GM21515 (cell line): ENCODE results near the gene ZIC4.

Experiments used
- ATAC-seq: cut with Tn5 transposase; IDR thresholded peaks from one replicate; pipeline ENCODE4 v1.9.1; 2021; ENCODE audit not compliant: unreplicated experiment

The ZIC4 gene

DNA sequence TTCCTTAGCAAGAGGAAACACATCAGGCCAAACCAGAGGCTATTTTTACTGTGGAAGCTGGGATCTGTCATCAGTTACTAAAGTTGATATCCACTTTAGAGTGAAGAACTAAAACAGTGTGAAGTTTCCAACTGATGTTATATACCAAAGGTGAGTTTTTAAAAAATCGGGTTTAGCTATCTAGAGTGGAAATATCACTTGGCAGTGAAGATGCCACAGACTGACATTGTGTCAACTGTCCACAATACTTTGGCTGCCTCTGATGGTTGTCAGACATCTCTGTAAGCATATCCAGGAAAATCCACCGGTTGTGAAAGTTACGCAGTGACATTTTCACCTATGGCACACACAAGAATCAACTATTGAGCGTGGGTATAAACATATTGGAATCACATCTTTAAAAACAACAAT lies 12.0 kb upstream of the ZIC4 start:
- no peak for ATAC-seq

DNA sequence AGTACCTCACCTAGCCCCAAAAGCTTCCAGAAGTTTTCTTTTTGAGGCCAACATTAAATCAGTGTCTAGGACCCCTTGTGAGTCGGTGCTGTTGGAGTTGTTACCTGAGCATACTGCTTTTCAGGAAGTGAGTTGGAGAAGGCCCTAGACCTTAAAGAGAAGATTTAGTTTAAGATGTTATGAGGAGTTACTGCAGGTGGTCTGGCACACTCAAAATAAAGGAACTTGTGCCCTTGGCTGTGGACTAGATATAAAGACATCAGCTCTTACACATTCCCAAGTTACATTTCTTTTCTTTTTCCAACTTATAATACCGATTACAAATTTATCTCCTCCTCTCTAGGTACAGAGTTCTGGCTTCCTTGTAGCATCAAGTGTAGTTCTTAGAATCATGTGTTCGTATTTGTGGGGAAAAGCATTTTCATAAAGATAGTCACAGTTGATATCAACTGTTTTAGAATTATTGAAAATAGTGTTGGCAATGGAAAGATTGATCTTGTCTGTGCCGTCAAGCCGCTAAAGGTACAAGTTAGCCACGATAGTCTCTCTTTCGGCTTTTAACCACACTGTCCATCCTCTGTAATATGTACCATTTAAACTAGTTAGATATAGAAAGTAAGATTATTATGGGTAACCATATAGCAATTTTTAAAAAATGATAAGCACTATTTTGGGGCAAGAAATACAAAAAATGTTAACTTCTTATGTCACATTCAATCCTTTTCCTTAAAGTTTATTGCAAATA lies 11.4 kb upstream of the ZIC4 start:
- ATAC-seq = no peak

DNA sequence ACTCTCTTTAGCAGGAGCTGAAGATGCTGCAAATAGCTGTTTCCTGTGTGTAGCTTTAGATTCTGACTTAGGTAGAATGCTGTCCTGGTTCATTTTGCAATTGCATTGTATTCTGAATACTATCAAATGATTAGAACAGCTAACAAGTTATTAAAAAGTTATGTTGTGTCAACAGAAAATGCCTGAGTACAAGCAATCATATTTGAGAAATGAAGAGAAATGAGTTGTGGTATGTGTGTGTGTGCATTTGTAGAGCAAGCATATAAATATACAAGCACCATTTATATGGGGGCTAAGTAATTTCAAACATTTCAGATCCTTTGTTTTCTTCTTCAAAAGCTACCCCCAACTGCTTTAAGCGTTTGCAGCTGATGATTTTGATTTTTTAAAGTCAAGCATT lies 10.6 kb upstream of the ZIC4 start:
- ATAC-seq = no peak

DNA sequence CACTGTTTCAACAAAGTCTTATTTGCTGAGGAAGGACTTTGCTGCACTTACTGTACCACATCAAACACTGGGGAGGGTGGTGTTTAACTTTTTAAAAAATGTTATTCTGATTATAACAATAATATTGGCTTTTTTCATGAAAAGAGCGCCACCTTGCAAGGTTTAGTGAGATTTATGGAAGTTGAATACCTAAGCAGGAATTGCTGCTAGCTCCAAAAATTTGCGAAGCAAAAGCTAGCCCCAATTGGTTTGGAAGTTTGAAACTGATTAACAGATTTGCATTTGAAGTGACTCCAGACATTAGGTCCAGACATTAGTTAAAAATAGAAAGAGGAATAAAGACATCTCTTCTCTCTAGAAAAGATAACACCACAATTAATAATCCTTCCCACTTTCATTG lies 9.5 kb upstream of the ZIC4 start:
- ATAC-seq = no peak

DNA sequence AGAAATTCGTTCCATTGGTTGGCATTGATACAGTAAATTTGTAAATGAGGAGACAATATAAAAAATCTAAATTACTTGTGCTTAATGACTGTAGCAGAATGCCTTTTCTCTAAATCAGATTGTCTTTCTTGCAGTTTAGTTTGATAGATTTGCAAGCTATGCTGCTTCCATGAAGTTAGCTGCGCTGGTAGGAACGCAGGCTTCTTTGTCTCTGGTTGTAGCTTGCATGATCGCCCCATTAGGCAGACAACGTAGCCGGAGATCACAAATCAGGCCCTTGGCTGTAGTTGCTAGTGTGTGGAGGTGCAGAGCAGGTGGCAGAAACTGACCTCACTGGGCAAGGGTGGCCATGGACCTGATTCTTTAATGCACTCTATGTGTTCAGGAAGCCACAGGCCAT lies 8.9 kb upstream of the ZIC4 start:
- ATAC-seq = no peak

DNA sequence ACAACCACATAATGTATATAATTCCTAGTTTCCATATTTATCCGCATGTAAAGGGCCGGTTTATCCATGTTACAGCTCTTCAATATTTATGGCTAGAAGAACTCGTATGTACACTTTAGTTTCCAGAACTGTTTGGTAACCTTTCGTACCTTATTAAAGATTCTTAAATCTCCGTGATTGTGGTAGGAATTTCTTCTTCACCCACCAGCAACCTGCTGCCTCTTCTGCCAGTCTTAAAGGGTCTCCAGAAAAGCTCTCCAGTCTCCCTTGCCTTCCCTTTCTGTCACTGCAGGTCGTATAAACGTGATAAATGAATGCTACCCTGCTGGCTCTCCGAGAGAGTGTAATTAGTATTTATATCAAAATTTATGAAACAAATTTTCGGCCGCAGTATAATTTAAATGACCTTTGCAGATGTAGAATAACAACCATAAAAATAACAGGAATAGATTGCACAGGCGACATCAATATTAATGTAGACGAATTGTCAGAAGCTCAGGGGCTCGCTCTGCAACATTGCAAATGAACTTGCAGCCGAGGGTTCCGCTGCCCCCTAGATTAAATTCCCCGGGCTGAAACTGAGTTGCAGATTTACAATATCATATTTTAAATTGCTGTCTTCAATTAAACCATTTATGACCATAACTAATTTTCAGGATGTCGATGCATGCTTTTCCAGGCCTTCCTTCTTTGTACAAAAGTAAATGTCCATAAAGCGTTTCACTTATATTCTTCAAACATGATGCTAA lies 8.2 kb upstream of the ZIC4 start:
- no peak for ATAC-seq

DNA sequence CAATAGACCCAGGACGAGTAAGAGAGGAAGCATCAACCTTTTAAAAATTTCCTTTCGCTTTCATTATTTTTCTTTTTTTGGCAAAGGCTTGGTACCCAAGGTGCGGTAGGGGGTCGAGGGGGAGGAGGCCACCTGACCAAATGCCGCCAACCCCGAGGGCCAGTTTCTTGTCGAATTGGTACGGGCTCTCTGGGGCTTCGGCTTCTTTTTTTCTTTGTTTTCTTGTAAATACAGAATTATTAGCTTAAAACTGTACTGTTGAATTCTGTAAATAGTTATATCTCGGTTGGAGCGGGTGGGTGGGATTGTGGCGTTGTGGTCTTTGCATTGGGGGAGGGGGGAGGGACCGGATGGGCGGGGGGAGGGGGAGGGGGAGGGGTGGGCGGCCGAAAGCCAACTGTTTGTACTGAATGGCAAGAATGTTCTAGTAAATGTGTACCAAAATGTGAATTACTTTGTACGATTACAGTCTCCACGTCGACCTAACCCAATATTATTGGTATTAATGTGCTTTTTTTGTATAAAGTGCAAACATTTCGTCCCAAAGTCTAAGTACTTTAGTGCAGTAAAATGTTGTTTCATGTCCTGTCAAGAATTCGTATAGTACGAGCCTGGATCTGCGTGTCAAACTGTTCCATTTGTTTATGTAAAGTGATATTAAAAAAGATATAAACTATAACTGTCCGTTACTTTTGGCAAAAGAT lies 7.5 kb upstream of the ZIC4 start:
- ATAC-seq = no peak

DNA sequence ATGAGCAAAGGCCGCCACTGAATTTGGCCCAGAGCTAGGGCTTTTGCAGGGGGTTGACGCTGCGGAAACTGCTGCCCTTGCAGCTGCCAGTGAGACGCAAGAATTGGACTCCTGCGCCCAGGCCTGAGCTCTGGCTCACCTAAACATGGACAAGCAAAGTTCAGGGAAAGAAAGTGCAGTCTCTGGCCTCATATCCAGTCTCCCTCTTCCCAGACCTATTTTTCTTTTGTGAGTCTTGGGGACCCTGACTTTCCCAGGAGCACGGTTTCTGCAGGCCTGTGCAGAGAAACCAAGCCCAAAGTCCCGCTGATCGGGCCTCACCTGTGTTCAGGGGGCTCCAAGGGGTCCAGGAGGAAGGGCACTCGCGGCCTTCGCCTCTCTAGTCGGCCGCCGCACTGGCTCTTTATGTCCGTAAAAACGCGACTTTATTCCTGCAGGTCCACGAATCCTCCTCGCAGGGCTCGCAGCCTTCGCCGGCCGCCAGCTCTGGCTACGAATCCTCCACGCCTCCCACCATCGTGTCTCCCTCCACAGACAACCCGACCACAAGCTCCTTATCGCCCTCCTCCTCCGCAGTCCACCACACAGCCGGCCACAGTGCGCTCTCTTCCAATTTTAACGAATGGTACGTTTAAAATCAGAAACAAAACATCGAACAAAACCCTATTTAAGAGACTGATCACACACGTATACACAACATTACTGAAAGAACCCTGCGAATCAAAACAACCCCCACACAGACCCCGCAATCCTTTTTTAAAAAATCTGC lies 6.8 kb upstream of the ZIC4 start:
- ATAC-seq = no peak

DNA sequence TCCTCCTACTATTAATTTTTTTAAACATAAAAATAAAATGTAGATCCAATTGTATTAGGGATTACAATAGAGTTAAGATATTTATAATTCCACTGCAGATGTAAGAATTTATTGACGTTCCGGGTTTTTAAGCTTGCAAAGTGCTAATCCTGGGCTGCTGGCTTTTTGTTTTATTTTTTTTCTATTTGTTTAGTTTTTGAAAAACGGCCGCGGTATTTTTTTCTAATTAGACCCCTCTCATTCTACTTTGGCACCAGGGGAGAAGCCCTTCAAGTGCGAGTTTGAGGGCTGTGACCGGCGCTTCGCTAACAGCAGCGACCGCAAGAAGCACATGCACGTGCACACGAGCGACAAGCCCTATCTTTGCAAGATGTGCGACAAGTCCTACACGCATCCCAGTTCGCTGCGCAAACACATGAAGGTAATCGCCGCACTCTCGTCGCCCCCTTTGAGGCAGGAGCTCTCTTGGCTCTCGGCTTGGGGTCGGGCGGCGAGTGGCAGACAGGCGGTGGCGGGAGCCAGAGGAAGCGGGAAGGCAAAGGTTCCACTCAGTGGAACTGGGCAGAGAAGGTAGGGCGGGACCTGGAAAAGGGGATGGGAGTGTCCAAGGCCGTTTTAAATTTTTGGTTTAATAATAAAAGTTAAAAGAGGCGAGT lies 6.0 kb upstream of the ZIC4 start:
- ATAC-seq = no peak

DNA sequence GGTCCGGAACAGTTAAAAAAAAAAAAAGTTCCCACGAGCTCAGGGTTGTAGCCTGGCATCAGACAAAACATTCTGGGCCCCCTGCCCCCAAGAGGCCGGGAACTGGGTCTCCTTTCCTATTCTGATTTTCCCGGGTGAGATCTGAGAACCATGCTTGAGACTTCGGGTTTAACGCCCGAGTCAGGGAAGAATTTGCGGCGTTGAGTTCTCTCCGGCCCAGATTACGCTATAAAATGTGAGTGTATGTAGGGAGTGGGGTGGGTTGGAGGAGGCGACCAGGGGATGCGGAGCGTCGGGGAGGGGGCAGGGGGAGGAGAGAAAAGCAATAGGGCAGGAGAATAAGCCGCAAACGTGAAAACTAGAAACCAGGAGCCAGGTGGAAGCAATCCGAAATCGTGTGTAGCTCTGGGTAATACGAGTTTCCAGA lies 5.5 kb upstream of the ZIC4 start:
- ATAC-seq = no peak

DNA sequence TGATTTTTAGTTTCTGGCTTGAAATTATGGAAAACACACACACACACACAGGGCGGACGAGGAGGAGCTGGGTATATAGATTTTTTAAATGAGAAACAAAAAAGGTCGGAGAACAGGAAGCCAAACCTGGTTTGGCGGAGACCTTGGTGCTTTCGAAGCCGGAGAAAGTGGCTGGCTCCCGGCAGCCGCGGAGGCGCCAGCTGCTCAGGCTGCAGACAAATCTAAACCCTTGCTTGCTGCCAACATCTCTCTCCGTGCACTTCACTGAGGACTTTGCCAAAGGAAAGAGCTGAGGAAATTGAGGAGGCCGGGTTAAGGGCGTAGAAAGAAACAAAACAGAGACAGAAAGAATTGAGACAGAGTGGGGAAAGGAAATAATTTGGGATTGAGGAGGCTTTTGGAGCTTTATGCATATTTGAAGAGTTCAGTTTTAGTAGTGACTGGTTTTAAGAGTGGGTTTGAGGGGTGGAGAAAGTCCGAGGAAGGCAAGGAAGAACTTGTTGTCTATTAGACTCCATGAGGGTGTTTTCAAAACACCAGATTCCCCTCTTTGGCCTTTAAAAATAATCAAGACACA lies 5.0 kb upstream of the ZIC4 start:
- ATAC-seq = no peak

DNA sequence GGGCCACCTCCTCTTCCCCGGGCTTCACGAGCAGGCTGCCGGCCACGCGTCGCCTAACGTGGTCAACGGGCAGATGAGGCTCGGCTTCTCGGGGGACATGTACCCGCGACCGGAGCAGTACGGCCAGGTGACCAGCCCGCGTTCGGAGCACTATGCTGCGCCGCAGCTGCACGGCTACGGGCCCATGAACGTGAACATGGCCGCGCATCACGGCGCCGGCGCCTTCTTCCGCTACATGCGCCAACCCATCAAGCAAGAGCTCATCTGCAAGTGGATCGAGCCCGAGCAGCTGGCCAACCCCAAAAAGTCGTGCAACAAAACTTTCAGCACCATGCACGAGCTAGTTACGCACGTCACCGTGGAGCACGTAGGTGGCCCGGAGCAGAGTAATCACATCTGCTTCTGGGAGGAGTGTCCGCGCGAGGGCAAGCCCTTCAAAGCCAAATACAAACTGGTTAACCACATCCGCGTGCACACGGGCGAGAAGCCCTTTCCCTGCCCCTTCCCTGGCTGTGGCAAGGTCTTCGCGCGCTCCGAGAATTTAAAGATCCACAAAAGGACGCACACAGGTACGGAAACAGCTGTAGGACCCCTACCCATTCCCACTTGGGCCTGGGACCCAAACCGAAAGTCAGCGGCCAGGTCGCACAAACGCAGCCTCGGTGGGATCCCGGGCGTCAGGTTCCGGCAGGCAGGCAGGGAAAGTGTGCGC lies 4.3 kb upstream of the ZIC4 start:
- ATAC-seq = no peak

DNA sequence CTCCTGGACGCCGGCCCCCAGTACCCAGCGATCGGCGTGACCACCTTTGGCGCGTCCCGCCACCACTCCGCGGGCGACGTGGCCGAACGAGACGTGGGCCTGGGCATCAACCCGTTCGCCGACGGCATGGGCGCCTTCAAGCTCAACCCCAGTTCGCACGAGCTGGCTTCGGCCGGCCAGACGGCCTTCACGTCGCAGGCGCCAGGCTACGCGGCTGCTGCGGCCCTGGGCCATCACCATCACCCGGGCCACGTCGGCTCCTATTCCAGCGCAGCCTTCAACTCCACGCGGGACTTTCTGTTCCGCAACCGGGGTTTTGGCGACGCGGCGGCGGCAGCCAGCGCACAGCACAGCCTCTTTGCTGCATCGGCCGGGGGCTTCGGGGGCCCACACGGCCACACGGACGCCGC lies 3.8 kb upstream of the ZIC4 start:
- ATAC-seq = no peak

DNA sequence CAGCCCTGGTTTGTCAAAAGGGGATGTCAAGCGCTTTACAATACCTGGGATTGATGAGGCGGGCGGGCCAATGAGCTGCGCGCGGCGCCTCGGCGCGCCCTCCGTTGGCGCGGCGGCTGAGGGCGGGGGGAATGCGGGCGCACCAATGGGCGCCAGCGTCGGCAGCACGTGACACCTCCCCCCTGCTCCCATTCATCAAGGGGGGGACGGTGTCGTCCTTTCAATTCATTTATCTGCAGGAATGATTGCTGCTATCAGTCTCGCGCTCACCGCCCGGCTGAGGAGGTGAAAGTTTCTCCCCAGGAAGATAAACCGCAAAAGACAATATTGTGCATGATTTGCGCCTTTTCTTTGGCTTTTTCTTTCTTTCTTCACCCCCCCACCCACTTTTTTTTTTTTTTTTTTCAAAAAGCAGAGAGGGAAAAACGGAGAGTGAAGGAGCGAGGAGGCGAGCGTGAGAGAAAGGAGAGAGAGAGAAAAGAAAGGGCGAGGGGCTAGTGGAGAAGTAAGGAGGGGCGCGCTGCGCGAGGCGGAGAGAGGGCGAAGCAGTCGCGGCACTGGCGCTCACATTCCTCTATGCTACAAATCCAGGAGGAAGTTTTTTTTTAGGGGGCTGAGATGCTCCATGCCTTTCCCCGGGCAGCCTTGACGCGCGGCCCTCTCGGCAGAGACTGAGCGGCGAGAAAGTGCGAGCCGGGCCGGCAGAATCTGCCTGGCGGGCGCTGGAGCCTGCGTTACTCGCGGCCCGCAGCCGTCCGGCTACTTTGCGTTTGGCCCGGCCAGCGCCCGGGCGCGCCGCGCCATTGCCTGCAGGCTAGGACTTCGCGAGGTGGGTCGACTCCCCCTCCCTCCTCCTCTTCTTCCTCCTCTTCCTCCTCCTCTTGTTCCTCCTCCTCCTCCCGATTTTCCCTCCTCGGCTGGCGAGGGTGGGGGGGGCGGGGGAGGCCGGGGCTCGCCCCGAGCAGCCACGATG lies 3.1 kb upstream of the ZIC4 start, which contains the start of gene ZIC1:
ZIC1 (plus strand) TSS at position 223 of the 973 bp plus-strand sequence; CDS start at position 971, 748 bp downstream.
- ATAC-seq = no peak

DNA sequence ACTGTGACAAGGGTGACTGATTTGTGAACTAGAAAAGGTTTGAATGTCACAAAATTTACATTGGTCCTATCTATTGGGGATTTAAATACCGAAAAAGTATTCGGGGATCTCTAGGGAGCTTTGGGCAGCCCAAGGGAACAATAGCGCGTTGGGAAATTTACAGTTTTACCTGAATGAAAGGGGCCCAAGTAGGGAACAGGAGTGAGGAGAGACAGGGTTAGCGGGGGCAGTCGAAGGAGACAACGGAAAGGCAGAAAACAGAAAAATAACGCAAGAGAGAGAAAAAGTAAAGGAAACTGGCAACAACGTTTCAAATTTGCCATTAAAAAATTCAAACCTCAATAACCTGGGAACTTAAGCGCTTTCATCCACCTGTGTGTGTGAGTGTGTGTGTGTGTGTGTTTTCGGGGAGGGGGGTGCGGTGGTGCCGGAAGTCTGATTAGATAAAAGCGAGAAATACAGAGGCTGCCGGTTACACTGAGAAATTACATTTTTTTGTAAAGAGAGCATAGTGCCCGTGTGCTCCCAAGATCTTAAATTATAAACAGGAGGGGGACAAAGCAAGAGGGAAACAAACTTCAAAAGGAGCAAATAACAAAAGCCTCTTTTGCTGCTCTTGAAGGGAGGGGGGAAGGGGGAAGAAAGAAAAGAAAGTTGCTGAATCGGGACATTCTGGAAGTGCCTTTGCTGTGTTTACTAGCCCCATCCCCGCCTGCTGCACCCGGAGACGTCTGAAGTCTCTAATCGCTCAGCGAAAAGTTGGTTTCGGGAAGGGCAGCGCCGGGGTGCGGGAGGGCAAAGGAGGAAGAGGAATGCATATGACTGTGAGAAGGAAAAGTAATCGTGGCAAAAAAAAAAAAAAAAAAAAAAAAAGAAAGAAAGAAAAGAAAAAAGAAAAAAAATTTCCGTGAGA lies 2.1 kb upstream of the ZIC4 start:
- no peak for ATAC-seq

DNA sequence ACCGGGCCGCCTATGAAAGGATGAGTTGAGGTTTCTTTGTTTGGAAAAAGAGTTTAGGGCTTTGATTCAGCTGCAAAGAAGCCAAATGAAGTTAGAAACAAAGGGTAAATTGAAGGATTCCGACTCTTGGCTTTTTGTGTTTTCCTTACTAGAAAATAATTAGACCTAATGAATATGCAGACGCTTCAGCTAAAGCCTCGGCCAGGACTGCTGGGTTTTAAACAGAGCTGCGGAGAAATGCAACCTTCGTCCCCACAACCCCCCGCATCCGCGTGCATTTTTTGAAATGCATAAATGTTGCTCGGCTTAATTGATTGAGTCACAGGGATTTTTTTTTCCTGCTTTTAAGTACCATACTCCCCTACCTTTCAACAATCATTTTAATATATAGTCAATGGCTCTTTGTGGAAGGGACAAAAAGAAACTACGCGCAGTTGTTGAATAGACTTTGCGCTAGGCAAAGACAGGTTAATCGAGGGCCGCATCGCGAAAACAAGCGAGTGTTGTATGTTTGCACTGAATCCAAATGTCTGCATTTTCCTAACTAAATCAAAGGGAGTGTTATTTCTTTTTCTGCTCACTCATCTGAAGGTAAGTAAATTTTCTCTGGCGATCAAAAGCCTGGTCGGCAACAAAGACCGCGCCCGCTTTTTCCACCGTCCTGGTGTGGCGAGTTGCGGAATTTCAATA lies 1.3 kb upstream of the ZIC4 start:
- ATAC-seq = no peak

DNA sequence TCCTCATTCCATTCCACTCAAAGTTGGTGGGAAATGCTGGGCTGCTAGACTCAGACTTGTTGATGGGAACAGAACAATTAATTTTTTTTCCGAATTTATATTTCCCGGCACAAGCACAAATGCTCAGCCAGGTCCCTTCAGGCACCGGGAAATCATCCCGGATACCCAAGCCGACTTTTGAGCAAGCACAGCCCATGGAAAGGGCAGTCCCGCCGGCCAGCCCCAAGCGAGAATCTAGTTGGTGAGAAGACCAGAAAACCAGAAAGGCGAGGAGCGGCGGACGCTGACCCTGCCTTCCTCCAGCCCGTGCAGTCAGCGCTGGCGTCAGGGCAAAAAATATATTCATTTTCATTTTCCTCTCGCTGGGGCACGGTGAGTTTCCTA lies 763 bp upstream of the ZIC4 start:
- no peak for ATAC-seq
